Calu3 (cell line): ENCODE data around the gene CALML3. TPM values are rescaled to one million over a fixed set of nuclear protein-coding genes. Genes with fewer than 3 reads are reported as not detected.

Experiments used
- BruUV-seq: library from RNA; stranded (reverse); fragments of 400-500 nt; replicated peaks from 2 replicates; lab custom pipeline; 2021; lab: Mats Ljungman, UMichigan
- CTCF ChIA-PET: fragments of 300-600 bp; sonication (Branson Sonifier 250); formaldehyde crosslinking; loops from one replicate; lab custom pipeline; 2022; ENCODE audit warnings: antibody characterized with exemption; lab: Charles Lee
- DNase-seq: peaks from one replicate; pipeline ENCODE4 v3.0.0; 2022
- H3K27ac Mint-ChIP-seq: one replicate; pipeline ENCODE4 v1.8.0; 2022; ENCODE audit warnings: mixed read lengths; ENCODE audit not compliant: unreplicated experiment
- H3K27me3 Mint-ChIP-seq: one replicate; pipeline ENCODE4 v1.8.0; 2022; ENCODE audit warnings: mixed read lengths; ENCODE audit not compliant: unreplicated experiment
- H3K36me3 Mint-ChIP-seq: one replicate; pipeline ENCODE4 v1.8.0; 2022; ENCODE audit warnings: mild to moderate bottlenecking, moderate library complexity, mixed read lengths; ENCODE audit not compliant: insufficient read depth, unreplicated experiment
- H3K4me1 Mint-ChIP-seq: one replicate; pipeline ENCODE4 v1.8.0; 2022; ENCODE audit warnings: mild to moderate bottlenecking, low read depth, mixed read lengths; ENCODE audit not compliant: unreplicated experiment
- H3K4me3 Mint-ChIP-seq: one replicate; pipeline ENCODE4 v1.8.0; 2022; ENCODE audit warnings: mild to moderate bottlenecking, low read depth, moderate library complexity, mixed read lengths; ENCODE audit not compliant: unreplicated experiment
- H3K9me3 Mint-ChIP-seq: one replicate; pipeline ENCODE4 v1.8.0; 2022; ENCODE audit warnings: low read depth, mixed read lengths; ENCODE audit not compliant: unreplicated experiment
- CTCF ChIP-seq: fragments of 200-600 bp; IDR thresholded peaks from one replicate; pipeline ENCODE4 v1.8.0; 2022; ENCODE audit warnings: antibody characterized with exemption; ENCODE audit not compliant: unreplicated experiment
- intact Hi-C: fragments of 100-400 bp; cut with micrococcal nuclease; formaldehyde crosslinking; loops from one replicate; pipeline ENCODE4 v1.10.0; 2022; ENCODE audit not compliant: unreplicated experiment
- total RNA-seq: library from RNA; stranded (reverse); gene quantifications from 2 replicates; pipeline ENCODE4 v1.2.3, GENCODE V29; 2022

CALML3 gene
- total RNA-seq, 1 experiment from 2014 or later = not detected

- Mint-ChIP-seq H3K9me3 (no peaks in the 10 kb centered on the region), H3K4me3 (no peak overlapping the region), H3K27ac (no peak overlapping the region), H3K36me3 (no peaks in the 10 kb centered on the region), H3K27me3 (no peaks in the 10 kb centered on the region), H3K4me1 (peaks cover 4% of the 10 kb centered on the region)
- no TSS peak for BruUV-seq
- TF ChIP-seq CTCF = no peak
- no peak for DNase-seq
- CTCF ChIA-PET = no interaction called here
- intact Hi-C loops = no loop called here
Measured at GRCh38 chr10:5493691-5494090, 31.1 kb upstream of the CALML3 start.

- no peak for TF ChIP-seq CTCF
- no peaks in the 10 kb centered on the region for H3K9me3 Mint-ChIP-seq
- no peak overlapping the region for H3K27ac Mint-ChIP-seq
- no TSS peak for BruUV-seq
- CTCF ChIA-PET = no interaction called here
- H3K4me1 Mint-ChIP-seq = no peaks in the 10 kb centered on the region
- H3K36me3 Mint-ChIP-seq = no peaks in the 10 kb centered on the region
- H3K4me3 Mint-ChIP-seq = no peak overlapping the region
- intact Hi-C loops = no loop called here
- no peak for DNase-seq
- H3K27me3 Mint-ChIP-seq = no peaks in the 10 kb centered on the region
Measured at GRCh38 chr10:5494611-5495010, 30.1 kb upstream of the CALML3 start.

GRCh38 chr10:5496261-5497250 lies 28.2 kb upstream of the CALML3 start:
- peaks cover 8% of the 10 kb centered on the region for H3K4me1 Mint-ChIP-seq
- H3K36me3 Mint-ChIP-seq = no peaks in the 10 kb centered on the region
- no peak for DNase-seq
- BruUV-seq = no TSS peak
- H3K4me3 Mint-ChIP-seq = no peak overlapping the region
- H3K27ac Mint-ChIP-seq = no peak overlapping the region
- intact Hi-C loops = no loop called here
- TF ChIP-seq CTCF = no peak
- no peaks in the 10 kb centered on the region for H3K9me3 Mint-ChIP-seq
- CTCF ChIA-PET = no interaction called here
- H3K27me3 Mint-ChIP-seq = no peaks in the 10 kb centered on the region

- H3K4me3 Mint-ChIP-seq = no peak overlapping the region
- no peak overlapping the region for H3K27ac Mint-ChIP-seq
- TF ChIP-seq CTCF = no peak
- no peaks in the 10 kb centered on the region for H3K36me3 Mint-ChIP-seq
- no peak for DNase-seq
- no peaks in the 10 kb centered on the region for H3K9me3 Mint-ChIP-seq
- no TSS peak for BruUV-seq
- H3K27me3 Mint-ChIP-seq = no peaks in the 10 kb centered on the region
- intact Hi-C loops = no loop called here
- CTCF ChIA-PET = no interaction called here
- peaks cover 8% of the 10 kb centered on the region for H3K4me1 Mint-ChIP-seq
Measured at GRCh38 chr10:5497289-5497688, 27.5 kb upstream of the CALML3 start.
